Gastrocnemius medialis (tissue), 4 donors: ENCODE data around the gene SLC2A4.

Source experiments
- CTCF ChIP-seq, 5 experiments: fragments of 450-650 bp in 3 of 5; fragments of 200-600 bp in 2 of 5; sonication (generic) in 2 of 5; IDR thresholded peaks in 4 of 5; conservative IDR thresholded peaks in 1 of 5; 1 replicate in 4 of 5; 2 replicates in 1 of 5; pipeline ENCODE4 v1.5.1; 2016 to 2019; ENCODE audit warnings: antibody characterized with exemption in 5 of 5, mild to moderate bottlenecking in 3 of 5, moderate library complexity in 3 of 5
- POLR2A ChIP-seq, 2 donors: fragments of 450-650 bp; IDR thresholded peaks; one replicate each; pipeline ENCODE4 v1.6.1; 2017; ENCODE audit warnings: antibody characterized with exemption in 2 of 2, mild to moderate bottlenecking in 2 of 2, moderate library complexity in 2 of 2

GRCh38 chr17:7254511-7254910 lies 27.0 kb upstream of the SLC2A4 start:
- TF ChIP-seq CTCF (IDR thresholded peaks at IDR 0.05 in 4 of 5, conservative IDR thresholded peaks at IDR 0.05 in 1 of 5) = no peak
- TF ChIP-seq POLR2A (IDR thresholded peaks at IDR 0.05) = no peak
